Mucosa of descending colon (tissue), 3 donors: Measurements from ENCODE around the gene PGGHG. TPM values are rescaled to one million over a fixed set of nuclear protein-coding genes. Genes with fewer than 3 reads are reported as not detected.

Experiments
- ATAC-seq: fragments of 200-7000 bp; cut with Tn5 transposase; one replicate; pipeline ENCODE4 v1.9.1; 2020; ENCODE audit warnings: mild to moderate bottlenecking, moderate library complexity
- DNase-seq, 3 donors: peaks; one replicate each; pipeline ENCODE4 v3.0.0-alpha.2; 2020
- H3K36me3 ChIP-seq: fragments of 200-600 bp; one replicate; pipeline ENCODE4 v1.8.0; 2021; ENCODE audit warnings: low read depth, mild to moderate bottlenecking
- H3K4me1 ChIP-seq: fragments of 200-600 bp; one replicate; pipeline ENCODE4 v1.8.0; 2021; ENCODE audit warnings: low read depth, mild to moderate bottlenecking
- H3K4me3 ChIP-seq: fragments of 200-600 bp; one replicate; pipeline ENCODE4 v1.8.0; 2021; ENCODE audit warnings: mild to moderate bottlenecking
- H3K9me3 ChIP-seq: fragments of 200-600 bp; one replicate; pipeline ENCODE4 v1.8.0; 2021; ENCODE audit warnings: mild to moderate bottlenecking
- intact Hi-C, 2 donors: fragments of 100-400 bp; cut with DNase I in 1 of 2; cut with micrococcal nuclease in 1 of 2; formaldehyde crosslinking; loops; one replicate each; pipeline versions ENCODE4 v1.11.0 to v1.11.1; 2022; cut with DNase I, micrococcal nuclease
- total RNA-seq, 3 donors: library from RNA; stranded (reverse); fragmentation: NEBNext Ultra II Directional in 2 of 3; extraction: Animal tissue kit (Norgen Biotek cat#: 25700) in 2 of 3; gene quantifications; one replicate each; pipeline versions ENCODE4 v1.2.1 to v1.2.4, GENCODE V29; 2021 to 2023
- TF ChIP-seq, protein P1 (sequence below): fragments of 200-600 bp; IDR thresholded peaks from one replicate; pipeline ENCODE4 v1.8.0; 2022; ENCODE audit warnings: antibody characterized with exemption, mild to moderate bottlenecking
- donor health status: DM: no; HTN: no; CAD: no; lungs with moderate emphysema.
- donor health status: DM: no; HTN: no; CAD: no.
- donor health status: DM: no; HTN: yes; CAD: no.

PGGHG gene
- total RNA-seq, 3 donors from 2014 or later = 21.2 to 37.1 (median 29.7) TPM

DNA sequence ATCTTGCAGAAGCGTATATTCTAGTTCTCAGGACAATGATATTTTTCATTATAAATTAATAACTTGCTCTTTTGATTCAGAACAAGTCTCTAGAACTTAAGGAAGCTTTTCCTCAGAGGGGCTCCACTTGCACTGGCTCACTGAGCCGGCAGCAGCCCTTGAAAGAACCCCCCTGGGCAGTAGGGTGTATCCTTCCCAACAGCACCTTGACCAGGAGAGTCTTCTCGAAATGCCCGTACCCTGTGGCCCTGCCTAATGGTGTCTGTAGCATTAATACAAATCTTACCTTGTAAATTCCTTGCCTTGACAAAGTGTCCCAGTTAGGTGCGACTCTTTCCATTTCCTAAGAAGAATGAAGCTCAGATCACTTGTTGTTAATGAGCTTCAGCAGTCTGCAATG is 38.7 kb upstream of the PGGHG start:
- Histone ChIP-seq H3K4me1 (no peaks in the 10 kb centered on the region), H3K4me3 (no peak overlapping the region), H3K36me3 (peaks cover 15% of the 10 kb centered on the region), H3K9me3 (no peaks in the 10 kb centered on the region)
- DNase-seq = no peak
- intact Hi-C loops = no loop called here
- ATAC-seq = no peak
- TF ChIP-seq, protein P1, sequence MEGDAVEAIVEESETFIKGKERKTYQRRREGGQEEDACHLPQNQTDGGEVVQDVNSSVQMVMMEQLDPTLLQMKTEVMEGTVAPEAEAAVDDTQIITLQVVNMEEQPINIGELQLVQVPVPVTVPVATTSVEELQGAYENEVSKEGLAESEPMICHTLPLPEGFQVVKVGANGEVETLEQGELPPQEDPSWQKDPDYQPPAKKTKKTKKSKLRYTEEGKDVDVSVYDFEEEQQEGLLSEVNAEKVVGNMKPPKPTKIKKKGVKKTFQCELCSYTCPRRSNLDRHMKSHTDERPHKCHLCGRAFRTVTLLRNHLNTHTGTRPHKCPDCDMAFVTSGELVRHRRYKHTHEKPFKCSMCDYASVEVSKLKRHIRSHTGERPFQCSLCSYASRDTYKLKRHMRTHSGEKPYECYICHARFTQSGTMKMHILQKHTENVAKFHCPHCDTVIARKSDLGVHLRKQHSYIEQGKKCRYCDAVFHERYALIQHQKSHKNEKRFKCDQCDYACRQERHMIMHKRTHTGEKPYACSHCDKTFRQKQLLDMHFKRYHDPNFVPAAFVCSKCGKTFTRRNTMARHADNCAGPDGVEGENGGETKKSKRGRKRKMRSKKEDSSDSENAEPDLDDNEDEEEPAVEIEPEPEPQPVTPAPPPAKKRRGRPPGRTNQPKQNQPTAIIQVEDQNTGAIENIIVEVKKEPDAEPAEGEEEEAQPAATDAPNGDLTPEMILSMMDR = no peak

DNA sequence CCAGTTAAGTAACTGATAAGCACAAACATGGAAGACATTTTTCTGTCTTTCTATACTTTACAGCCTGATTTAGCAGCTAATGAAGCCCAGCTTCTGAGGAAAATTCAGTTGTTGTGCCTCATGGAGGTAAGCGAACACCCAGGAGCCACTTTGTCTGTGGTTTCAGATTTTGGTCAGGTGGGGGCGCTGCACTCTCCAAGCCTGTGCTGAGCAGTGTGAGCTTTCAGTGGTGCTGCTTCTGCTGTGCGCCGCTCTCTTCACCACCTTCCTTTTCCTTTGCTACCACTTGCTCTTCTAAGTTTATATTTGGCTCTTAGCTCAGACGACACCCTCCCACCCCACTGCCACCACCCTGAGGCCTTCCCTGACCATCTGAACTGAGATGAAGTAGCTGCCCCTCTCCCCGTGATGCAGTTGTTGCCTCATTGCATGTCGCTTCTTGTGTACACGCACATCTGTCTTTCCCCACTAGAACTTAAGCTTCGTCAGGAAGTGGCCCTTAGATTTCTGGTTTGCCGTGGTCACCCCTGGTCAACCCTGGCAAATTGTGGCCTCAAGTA is 38.1 kb upstream of the PGGHG start:
- Histone ChIP-seq H3K36me3 (peaks cover 15% of the 10 kb centered on the region), H3K4me1 (no peaks in the 10 kb centered on the region), H3K9me3 (no peaks in the 10 kb centered on the region), H3K4me3 (no peak overlapping the region)
- TF ChIP-seq, protein P1 = peak; percentile 59
- ATAC-seq = peak; percentile 91
- intact Hi-C loops = no loop called here
- peak in 2 of 3 donors; percentile 70 to 75 for DNase-seq

DNA sequence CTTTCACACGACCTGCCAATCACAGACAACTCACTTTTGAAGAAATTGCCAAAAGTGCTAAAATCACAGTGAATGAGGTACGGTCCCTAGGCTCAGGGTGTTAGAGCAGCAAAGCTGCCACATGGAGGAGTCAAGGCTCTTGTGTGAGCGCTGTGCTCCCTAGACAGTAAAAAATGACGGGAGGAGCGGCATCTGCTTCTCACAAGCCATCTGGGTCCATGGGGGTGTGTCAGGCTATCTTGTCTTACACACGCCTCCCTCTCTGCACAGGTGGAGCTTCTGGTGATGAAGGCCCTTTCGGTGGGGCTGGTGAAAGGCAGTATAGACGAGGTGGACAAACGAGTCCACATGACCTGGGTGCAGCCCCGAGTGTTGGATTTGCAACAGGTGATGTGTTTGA is 37.4 kb upstream of the PGGHG start:
- ATAC-seq (peak; percentile 9), DNase-seq (no peak)
- Histone ChIP-seq H3K4me3 (no peak overlapping the region), H3K4me1 (no peaks in the 10 kb centered on the region), H3K9me3 (no peaks in the 10 kb centered on the region), H3K36me3 (peaks cover 15% of the 10 kb centered on the region)
- TF ChIP-seq, protein P1 = no peak
- intact Hi-C loops = no loop called here

DNA sequence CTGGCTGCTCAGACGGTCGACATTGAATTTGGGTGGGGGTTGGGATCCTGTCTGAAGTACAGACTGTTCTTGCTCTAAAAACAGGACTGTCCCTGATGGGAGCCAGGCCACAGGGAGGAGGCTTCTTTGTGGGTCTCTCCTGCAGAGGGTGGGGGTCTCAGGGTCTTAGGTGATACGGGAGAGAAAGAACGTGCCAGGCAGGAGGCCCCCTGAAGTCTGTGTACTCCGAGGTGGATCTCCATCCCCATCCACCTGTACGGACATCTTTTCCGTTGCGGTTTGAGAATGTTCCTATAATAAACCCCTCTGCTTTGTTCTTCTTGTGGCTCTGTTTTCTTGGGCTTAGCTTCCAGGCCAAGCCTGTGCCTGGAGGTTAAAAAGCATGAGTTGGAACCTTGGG is 36.3 kb upstream of the PGGHG start:
- ATAC-seq (no peak), DNase-seq (no peak)
- Histone ChIP-seq H3K4me3 (no peak overlapping the region), H3K4me1 (no peaks in the 10 kb centered on the region), H3K36me3 (peaks cover 13% of the 10 kb centered on the region), H3K9me3 (no peaks in the 10 kb centered on the region)
- intact Hi-C loops = no loop called here
- TF ChIP-seq, protein P1 = no peak

DNA sequence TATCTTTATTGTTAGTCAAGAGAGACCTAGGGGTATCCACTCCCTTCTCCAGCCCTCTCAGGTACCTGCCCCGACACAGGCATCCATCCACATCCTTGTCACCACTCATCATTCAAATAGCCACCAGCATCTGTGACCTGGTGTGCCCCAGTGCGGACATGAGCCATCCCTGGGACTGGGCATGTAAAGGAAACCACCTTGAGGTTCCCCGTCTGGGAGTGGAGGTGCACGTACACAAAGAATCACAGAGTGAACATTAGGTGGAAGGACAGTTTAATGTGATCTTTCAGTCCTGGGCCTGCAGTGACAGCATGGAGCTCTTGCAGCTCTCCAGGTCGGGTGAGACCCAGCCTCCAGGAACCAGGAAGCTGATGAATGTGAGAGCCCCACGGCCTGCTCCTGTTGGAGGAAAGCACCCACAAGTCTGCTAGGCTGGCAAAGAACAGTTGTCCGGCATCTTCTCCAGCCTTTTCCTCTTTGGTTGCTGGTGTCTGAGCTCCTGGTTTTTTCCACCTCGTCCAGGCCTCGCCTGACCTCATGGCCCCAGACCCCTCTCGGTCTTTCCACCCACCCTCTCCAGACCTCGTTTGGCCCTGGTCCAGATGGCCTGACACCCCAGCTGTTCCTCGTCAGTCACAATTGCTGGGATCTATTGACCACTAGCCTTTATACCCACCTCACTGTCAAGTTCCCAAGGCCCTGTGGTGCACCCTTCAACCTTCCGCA is 35.6 kb upstream of the PGGHG start:
- DNase-seq (no peak), ATAC-seq (no peak)
- H3K4me3 ChIP-seq = no peak overlapping the region
- H3K9me3 ChIP-seq = no peaks in the 10 kb centered on the region
- H3K36me3 ChIP-seq = peaks cover 6% of the 10 kb centered on the region
- H3K4me1 ChIP-seq = no peaks in the 10 kb centered on the region
- TF ChIP-seq, protein P1 = no peak
- intact Hi-C loops = no loop called here
